HG03280 (cell line): ENCODE results near the gene PLXNA2.

Experiments
- ATAC-seq: cut with Tn5 transposase; IDR thresholded peaks from one replicate; pipeline ENCODE4 v1.9.1; 2021; ENCODE audit warnings: mild to moderate bottlenecking, moderate library complexity; ENCODE audit not compliant: unreplicated experiment

The PLXNA2 gene

GRCh38 chr1:208078752-208079151 is 165.4 kb downstream of the PLXNA2 start:
- no peak for ATAC-seq

GRCh38 chr1:208077232-208078075 is 166.7 kb downstream of the PLXNA2 start:
- no peak for ATAC-seq

GRCh38 chr1:208074353-208074752 is 169.8 kb downstream of the PLXNA2 start:
- no peak for ATAC-seq

- ATAC-seq: no peak
These were observed 172.7 kb downstream of the PLXNA2 start for GRCh38 chr1:208071435-208072031.

GRCh38 chr1:208069908-208070307 is 174.3 kb downstream of the PLXNA2 start:
- no peak for ATAC-seq

- no peak for ATAC-seq
These were observed 174.9 kb downstream of the PLXNA2 start for GRCh38 chr1:208069317-208069716.

- ATAC-seq: no peak
These were observed 175.3 kb downstream of the PLXNA2 start for GRCh38 chr1:208068908-208069307.

- no peak for ATAC-seq
These were observed 175.8 kb downstream of the PLXNA2 start for GRCh38 chr1:208068407-208068806.

- ATAC-seq: no peak
These were observed 177.6 kb downstream of the PLXNA2 start for GRCh38 chr1:208066583-208066982.

GRCh38 chr1:208065862-208066261 is 178.3 kb downstream of the PLXNA2 start:
- ATAC-seq: no peak

GRCh38 chr1:208061632-208062031 is 182.6 kb downstream of the PLXNA2 start:
- no peak for ATAC-seq

- ATAC-seq: no peak
These were observed 183.1 kb downstream of the PLXNA2 start for GRCh38 chr1:208061118-208061517.

GRCh38 chr1:208060215-208060869 is 183.8 kb downstream of the PLXNA2 start:
- no peak for ATAC-seq

- no peak for ATAC-seq
These were observed 184.7 kb downstream of the PLXNA2 start for GRCh38 chr1:208059409-208060001.

GRCh38 chr1:208058756-208059155 is 185.4 kb downstream of the PLXNA2 start:
- ATAC-seq: no peak

- ATAC-seq: no peak
These were observed 185.9 kb downstream of the PLXNA2 start for GRCh38 chr1:208058267-208058666.

GRCh38 chr1:208057056-208057455 is 187.1 kb downstream of the PLXNA2 start:
- no peak for ATAC-seq

GRCh38 chr1:208055535-208055934 is 188.6 kb downstream of the PLXNA2 start:
- ATAC-seq: no peak

- no peak for ATAC-seq
These were observed 189.2 kb downstream of the PLXNA2 start for GRCh38 chr1:208054911-208055379.

GRCh38 chr1:208054485-208054884 is 189.7 kb downstream of the PLXNA2 start:
- ATAC-seq: no peak

GRCh38 chr1:208053661-208054060 is 190.5 kb downstream of the PLXNA2 start:
- ATAC-seq: no peak
